Activated CD8-positive, alpha-beta T cell treated with anti-CD3 and anti-CD28 coated beads for 36 hours (primary cell): ENCODE data around the gene ATP8B3. TPM values are rescaled to one million over a fixed set of nuclear protein-coding genes. Genes with fewer than 3 reads are reported as not detected.

ENCODE experiments used
- ATAC-seq: fragments of 200-7000 bp; cut with Tn5 transposase; one replicate; pipeline ENCODE4 v1.10.0; 2021; ENCODE audit warnings: mild to moderate bottlenecking, moderate library complexity
- CTCF ChIA-PET: fragments of 350-600 bp; sonication (Branson Sonifier 250); formaldehyde crosslinking; loops from one replicate; lab custom pipeline; 2021; ENCODE audit warnings: antibody characterized with exemption; lab: Charles Lee
- POLR2A ChIA-PET: fragments of 350-600 bp; sonication (Branson Sonifier 250); formaldehyde crosslinking; loops from one replicate; lab custom pipeline; 2021; ENCODE audit warnings: antibody characterized with exemption; lab: Charles Lee
- DNase-seq: peaks from one replicate; pipeline ENCODE4 v3.0.0-alpha.2; 2020
- H3K27ac Mint-ChIP-seq: one replicate; pipeline ENCODE4 v1.8.0; 2021; ENCODE audit warnings: mild to moderate bottlenecking, mixed read lengths
- H3K27me3 Mint-ChIP-seq: one replicate; pipeline ENCODE4 v1.8.0; 2021; ENCODE audit warnings: mixed read lengths
- H3K36me3 Mint-ChIP-seq: one replicate; pipeline ENCODE4 v1.8.0; 2021; ENCODE audit warnings: low read depth, mixed read lengths
- H3K4me1 Mint-ChIP-seq: one replicate; pipeline ENCODE4 v1.8.0; 2021; ENCODE audit warnings: low read depth, mixed read lengths
- H3K4me3 Mint-ChIP-seq: one replicate; pipeline ENCODE4 v1.8.0; 2021; ENCODE audit warnings: mild to moderate bottlenecking, moderate library complexity, mixed read lengths
- H3K9me3 Mint-ChIP-seq: one replicate; pipeline ENCODE4 v1.8.0; 2021; ENCODE audit warnings: mixed read lengths
- CTCF ChIP-seq: fragments of 200-600 bp; IDR thresholded peaks from one replicate; pipeline ENCODE4 v1.8.0; 2022; ENCODE audit warnings: antibody characterized with exemption, mild to moderate bottlenecking
- intact Hi-C: fragments of 100-400 bp; cut with micrococcal nuclease; formaldehyde crosslinking; loops from one replicate; pipeline ENCODE4 v1.10.0; 2022
- total RNA-seq, 2 experiments: library from RNA; stranded (reverse); gene quantifications; one replicate each; pipeline ENCODE4 v1.2.3, GENCODE V29; 2021

The ATP8B3 gene, protein sequence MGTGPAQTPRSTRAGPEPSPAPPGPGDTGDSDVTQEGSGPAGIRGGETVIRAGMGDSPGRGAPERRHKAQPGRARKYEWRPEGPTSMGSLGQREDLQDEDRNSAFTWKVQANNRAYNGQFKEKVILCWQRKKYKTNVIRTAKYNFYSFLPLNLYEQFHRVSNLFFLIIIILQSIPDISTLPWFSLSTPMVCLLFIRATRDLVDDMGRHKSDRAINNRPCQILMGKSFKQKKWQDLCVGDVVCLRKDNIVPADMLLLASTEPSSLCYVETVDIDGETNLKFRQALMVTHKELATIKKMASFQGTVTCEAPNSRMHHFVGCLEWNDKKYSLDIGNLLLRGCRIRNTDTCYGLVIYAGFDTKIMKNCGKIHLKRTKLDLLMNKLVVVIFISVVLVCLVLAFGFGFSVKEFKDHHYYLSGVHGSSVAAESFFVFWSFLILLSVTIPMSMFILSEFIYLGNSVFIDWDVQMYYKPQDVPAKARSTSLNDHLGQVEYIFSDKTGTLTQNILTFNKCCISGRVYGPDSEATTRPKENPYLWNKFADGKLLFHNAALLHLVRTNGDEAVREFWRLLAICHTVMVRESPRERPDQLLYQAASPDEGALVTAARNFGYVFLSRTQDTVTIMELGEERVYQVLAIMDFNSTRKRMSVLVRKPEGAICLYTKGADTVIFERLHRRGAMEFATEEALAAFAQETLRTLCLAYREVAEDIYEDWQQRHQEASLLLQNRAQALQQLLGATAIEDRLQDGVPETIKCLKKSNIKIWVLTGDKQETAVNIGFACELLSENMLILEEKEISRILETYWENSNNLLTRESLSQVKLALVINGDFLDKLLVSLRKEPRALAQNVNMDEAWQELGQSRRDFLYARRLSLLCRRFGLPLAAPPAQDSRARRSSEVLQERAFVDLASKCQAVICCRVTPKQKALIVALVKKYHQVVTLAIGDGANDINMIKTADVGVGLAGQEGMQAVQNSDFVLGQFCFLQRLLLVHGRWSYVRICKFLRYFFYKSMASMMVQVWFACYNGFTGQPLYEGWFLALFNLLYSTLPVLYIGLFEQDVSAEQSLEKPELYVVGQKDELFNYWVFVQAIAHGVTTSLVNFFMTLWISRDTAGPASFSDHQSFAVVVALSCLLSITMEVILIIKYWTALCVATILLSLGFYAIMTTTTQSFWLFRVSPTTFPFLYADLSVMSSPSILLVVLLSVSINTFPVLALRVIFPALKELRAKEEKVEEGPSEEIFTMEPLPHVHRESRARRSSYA (N-terminal part only)
- total RNA-seq: 1 to 10 TPM; 5.8 to 8.2 TPM

DNA sequence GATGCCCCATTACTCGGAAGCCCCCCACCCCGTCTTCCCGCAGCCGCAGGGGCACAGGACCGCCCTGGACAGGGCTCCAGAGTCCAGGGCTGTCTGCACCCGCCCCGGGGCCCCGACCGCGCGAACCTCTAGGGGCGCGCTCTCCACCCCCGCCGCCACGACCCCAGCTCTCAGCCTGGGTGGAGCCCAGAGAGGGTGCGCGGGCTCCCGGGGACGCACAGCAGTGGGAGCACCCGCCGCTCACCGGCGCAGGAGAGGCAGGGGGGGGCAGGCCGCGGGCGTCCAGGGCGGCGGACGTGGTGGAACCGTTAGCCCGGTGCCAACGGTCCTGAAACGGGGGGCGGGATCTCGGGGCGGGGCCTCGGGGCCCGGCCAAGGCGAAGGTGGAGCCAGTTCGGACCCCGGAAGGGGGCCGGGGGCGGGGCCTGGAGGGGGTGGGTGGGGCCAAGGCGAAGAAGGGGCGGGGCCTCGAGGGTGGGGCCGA, at the start of gene ATP8B3:
Gene ATP8B3 (minus strand): TSS at position 335 of the 484 bp plus-strand sequence. CDS start 540 bp downstream, outside the sequence.
- Mint-ChIP-seq H3K27ac (peak within 1 kb of the TSS; percentile 82), H3K27me3 (no peaks in the 10 kb centered on the region), H3K4me3 (peak within 1 kb of the TSS; percentile 81), H3K9me3 (no peaks in the 10 kb centered on the region), H3K4me1 (peaks cover 15% of the 10 kb centered on the region), H3K36me3 (peaks cover 3% of the 10 kb centered on the region)
- TF ChIP-seq CTCF: peak; percentile 10
- CTCF ChIA-PET: interaction anchor here (1.1 to 1.6 kb wide), 2 partner anchors 14 to 26 kb away, joined by 3 to 6 read pairs; no protein-coding TSS in a partner anchor
- ATAC-seq: peak; percentile 21
- intact Hi-C loops: no loop called here
- DNase-seq: no peak
- POLR2A ChIA-PET: interaction anchor here (1.0 kb wide), 1 partner anchor 11 kb away, joined by 7 read pairs; no protein-coding TSS in a partner anchor

DNA sequence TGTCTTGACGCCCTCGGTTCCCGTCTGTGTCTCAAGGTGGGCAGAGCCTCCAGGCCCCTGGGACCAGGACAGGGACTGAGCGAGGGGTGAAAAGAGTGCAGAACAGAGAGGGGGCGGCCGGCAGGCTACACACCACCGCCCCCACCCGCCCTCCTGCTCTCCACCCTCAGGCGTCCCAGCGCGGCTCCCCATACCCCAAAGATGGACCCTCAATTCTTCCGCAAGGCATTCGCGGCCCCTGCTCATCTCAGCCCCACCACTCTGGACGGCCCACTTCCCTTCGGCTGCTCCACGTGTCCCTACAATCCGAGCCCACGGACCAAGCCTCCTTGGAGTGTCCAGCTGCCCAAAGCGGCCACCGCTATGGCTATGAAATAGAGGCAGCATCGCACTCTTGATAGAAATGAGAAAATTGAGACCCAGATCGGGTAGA, 49.5 kb upstream of the ATP8B3 start:
- peak overlapping the region; percentile 95 for H3K4me3 Mint-ChIP-seq
- ChIA-PET POLR2A (no interaction called here), CTCF (no interaction called here)
- DNase-seq (no peak), ATAC-seq (no peak)
- H3K27me3 Mint-ChIP-seq: no peaks in the 10 kb centered on the region
- intact Hi-C loops: no loop called here
- no peak for TF ChIP-seq CTCF
- H3K9me3 Mint-ChIP-seq: no peaks in the 10 kb centered on the region
- H3K27ac Mint-ChIP-seq: peak overlapping the region; percentile 92
- peaks cover 38% of the 10 kb centered on the region for H3K4me1 Mint-ChIP-seq
- peaks cover 11% of the 10 kb centered on the region for H3K36me3 Mint-ChIP-seq

GRCh38 chr19:1860821-1861598, 48.9 kb upstream of the ATP8B3 start:
- Mint-ChIP-seq H3K27ac (peak overlapping the region; percentile 92), H3K27me3 (no peaks in the 10 kb centered on the region), H3K4me1 (peaks cover 38% of the 10 kb centered on the region), H3K36me3 (peaks cover 11% of the 10 kb centered on the region), H3K4me3 (peak overlapping the region; percentile 95), H3K9me3 (no peaks in the 10 kb centered on the region)
- ChIA-PET CTCF (no interaction called here), POLR2A (interaction anchor here (1.1 kb wide), 2 partner anchors 12 to 14 kb away, joined by 3 to 4 read pairs; no protein-coding TSS in a partner anchor)
- no peak for TF ChIP-seq CTCF
- ATAC-seq (no peak), DNase-seq (no peak)
- intact Hi-C loops: no loop called here

DNA sequence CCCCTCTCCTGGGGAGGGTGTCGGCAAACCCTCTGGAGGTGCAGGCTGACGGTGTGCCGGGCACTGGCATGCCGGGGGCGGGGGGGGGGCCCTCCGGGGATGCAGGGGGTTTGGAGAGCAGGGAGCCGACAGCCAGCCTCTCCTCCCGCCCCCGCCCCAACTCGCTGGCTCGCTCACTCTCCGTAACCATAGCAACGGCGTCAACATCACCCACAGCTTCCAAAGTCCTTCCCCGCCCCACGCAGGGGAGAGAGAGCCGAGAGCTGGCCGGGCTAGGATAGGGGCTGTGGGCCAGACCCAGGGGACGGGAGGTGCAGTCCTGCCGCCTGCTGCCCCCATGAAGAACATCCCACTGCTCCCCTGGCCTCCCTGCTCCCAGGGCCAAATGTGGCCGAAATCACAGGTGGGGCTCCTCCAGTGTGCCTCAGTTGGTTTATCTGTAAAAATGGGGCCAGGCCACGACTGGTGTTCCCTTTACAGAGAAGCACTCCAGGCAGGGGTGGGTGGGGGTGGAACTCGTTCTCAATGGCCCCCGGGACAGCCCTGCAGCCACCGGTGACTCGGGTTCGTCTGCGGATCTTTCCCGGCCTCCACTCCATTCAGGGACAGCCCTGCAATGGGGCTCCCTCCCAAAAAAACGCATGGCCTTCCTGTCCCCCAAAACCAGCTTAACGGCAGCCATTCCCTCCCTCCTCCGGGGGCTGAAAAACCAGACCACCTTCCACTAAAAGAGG, 48.1 kb upstream of the ATP8B3 start:
- no peak overlapping the region for H3K27ac Mint-ChIP-seq
- peaks cover 8% of the 10 kb centered on the region for H3K36me3 Mint-ChIP-seq
- ATAC-seq (no peak), DNase-seq (peak; percentile 72)
- ChIA-PET CTCF (no interaction called here), POLR2A (interaction anchor here (1.1 kb wide), 2 partner anchors 13 to 15 kb away, joined by 3 to 4 read pairs; no protein-coding TSS in a partner anchor)
- intact Hi-C loops: no loop called here
- H3K4me1 Mint-ChIP-seq: peaks cover 40% of the 10 kb centered on the region
- no peaks in the 10 kb centered on the region for H3K27me3 Mint-ChIP-seq
- H3K9me3 Mint-ChIP-seq: no peaks in the 10 kb centered on the region
- TF ChIP-seq CTCF: no peak
- H3K4me3 Mint-ChIP-seq: peak overlapping the region; percentile 95
